HepG2 (cell line): ENCODE data around the gene S100A9. TPM values are rescaled to one million over a fixed set of nuclear protein-coding genes. Genes with fewer than 3 reads are reported as not detected.

ENCODE experiments used
- ATAC-seq: fragments of 200-7000 bp; cut with Tn5 transposase; 3 replicates; pipeline ENCODE4 v1.9.1; 2020; ENCODE audit warnings: mild to moderate bottlenecking, moderate library complexity
- BruUV-seq: library from RNA; stranded (reverse); fragments of 400-500 nt; replicated peaks from 2 replicates; lab custom pipeline; 2021; lab: Mats Ljungman, UMichigan
- CTCF ChIA-PET: fragments of 300-600 bp; formaldehyde crosslinking; extraction: SDS; loops from one replicate; lab custom pipeline; 2021; ENCODE audit warnings: low total read pairs, inconsistent platforms, low intra/inter-chr PET ratio; lab: Yijun Ruan, JAX
- POLR2A ChIA-PET: fragments of 350-600 bp; sonication (Branson Sonifier 250); formaldehyde crosslinking; loops from one replicate; lab custom pipeline; 2020; ENCODE audit warnings: antibody characterized with exemption, inconsistent platforms; lab: Yijun Ruan, JAX
- DNase-seq: peaks from one replicate; pipeline ENCODE4 v3.0.0-alpha.2; 2015; ENCODE audit warnings: low spot score
- FAIRE-seq: peaks from 3 replicates; lab custom pipeline; 2011; peaks lifted over from hg19 to GRCh38; lab: Jason Lieb, UNC
- H2AFZ ChIP-seq: one replicate; pipeline ENCODE4 v1.6.1; 2011; ENCODE audit warnings: low read length, inconsistent platforms
- H3K27ac ChIP-seq: fragments of 300-600 bp; 3 replicates; pipeline ENCODE4 v1.8.0; 2011; ENCODE audit warnings: mixed run types, mild to moderate bottlenecking, mixed read lengths, low read length, inconsistent platforms; ENCODE audit not compliant: insufficient read depth; ENCODE audit errors: extremely low read length
- H3K27me3 ChIP-seq, 2 experiments: fragments of 200-600 bp in 1 of 2; 2 replicates in 1 of 2; 3 replicates in 1 of 2; pipeline versions ENCODE4 v1.6.0 to v1.8.0; 2011; ENCODE audit warnings: low read length in 2 of 2, mild to moderate bottlenecking in 2 of 2, moderate library complexity in 2 of 2, inconsistent platforms in 1 of 2; ENCODE audit not compliant: insufficient read depth in 2 of 2, control insufficient read depth in 1 of 2
- H3K36me3 ChIP-seq, 2 experiments: fragments of 200-600 bp in 1 of 2; replicated peaks in 1 of 2; 2 replicates in 1 of 2; 3 replicates in 1 of 2; pipeline versions ENCODE4 v1.5.1 to v1.8.0; 2011; ENCODE audit warnings: low read length in 2 of 2, inconsistent platforms in 1 of 2; ENCODE audit not compliant: insufficient read depth in 2 of 2, control insufficient read depth in 1 of 2
- H3K4me1 ChIP-seq: 2 replicates; pipeline ENCODE4 v1.5.1; 2012; ENCODE audit warnings: low read length, inconsistent platforms; ENCODE audit not compliant: insufficient read depth
- H3K4me2 ChIP-seq: 2 replicates; pipeline ENCODE4 v1.6.0; 2011; ENCODE audit warnings: low read depth, low read length, inconsistent platforms
- H3K4me3 ChIP-seq, 3 experiments: fragments of 200-600 bp in 1 of 3; sonication (generic), shearing (Covaris generic) in 1 of 3; replicated peaks in 1 of 3; 2 replicates each; pipeline ENCODE4 v1.5.1; 2011 to 2016; ENCODE audit warnings: low read length in 3 of 3, inconsistent platforms in 2 of 3, low read depth in 2 of 3, mild to moderate bottlenecking in 2 of 3, control low read depth in 1 of 3, mixed read lengths in 1 of 3; ENCODE audit not compliant: insufficient read depth in 1 of 3
- H3K79me2 ChIP-seq: one replicate; pipeline ENCODE4 v1.6.1; 2011; ENCODE audit warnings: low read length, inconsistent platforms; ENCODE audit not compliant: insufficient read depth
- H3K9ac ChIP-seq: 2 replicates; pipeline ENCODE4 v1.6.0; 2011; ENCODE audit warnings: mild to moderate bottlenecking, low read depth, low read length, inconsistent platforms; ENCODE audit not compliant: insufficient read depth
- H3K9me3 ChIP-seq: 2 replicates; pipeline ENCODE4 v1.5.1; 2012; ENCODE audit warnings: mild to moderate bottlenecking, low read length
- H4K20me1 ChIP-seq: 2 replicates; pipeline ENCODE4 v1.6.0; 2011; ENCODE audit warnings: inconsistent platforms, mild to moderate bottlenecking, low read length, moderate library complexity; ENCODE audit not compliant: insufficient read depth
- AHR ChIP-seq: IDR thresholded peaks from 2 replicates; pipeline ENCODE4 v1.6.1; 2018; ENCODE audit warnings: missing genetic modification reagents, missing compliant biosample characterization
- ARNT ChIP-seq: fragments of 450-650 bp; IDR thresholded peaks from 2 replicates; pipeline ENCODE4 v1.6.1; 2017
- CEBPG ChIP-seq: IDR thresholded peaks from 2 replicates; pipeline ENCODE4 v1.6.1; 2016
- FOXA3 ChIP-seq: IDR thresholded peaks from 2 replicates; pipeline ENCODE4 v1.6.1; 2016; ENCODE audit warnings: missing genetic modification reagents, missing compliant biosample characterization
- KDM5A ChIP-seq: fragments of 200-600 bp; sonication (generic); IDR thresholded peaks from 2 replicates; pipeline ENCODE4 v1.7.0; 2018; ENCODE audit warnings: antibody characterized with exemption, mild to moderate bottlenecking, low read length, borderline replicate concordance
- PHF8 ChIP-seq: sonication (generic); formaldehyde crosslinking; IDR thresholded peaks from 2 replicates; pipeline ENCODE4 v1.5.0; 2020; ENCODE audit warnings: missing genetic modification reagents
- POGZ ChIP-seq: sonication (generic); formaldehyde crosslinking; IDR thresholded peaks from 2 replicates; pipeline ENCODE4 v1.4.0; 2020; ENCODE audit warnings: mild to moderate bottlenecking, missing genetic modification reagents
- PRPF4 ChIP-seq: fragments of 200-400 bp; formaldehyde crosslinking; IDR thresholded peaks from 2 replicates; pipeline ENCODE4 v1.6.1; 2016; ENCODE audit warnings: low read length, low read depth; ENCODE audit not compliant: poor library complexity, severe bottlenecking
- RFX5 ChIP-seq: IDR thresholded peaks from 2 replicates; pipeline ENCODE4 v1.6.1; 2011; ENCODE audit warnings: low read depth, low read length, improper control_type of control experiment
- SETDB1 ChIP-seq: sonication (generic); formaldehyde crosslinking; IDR thresholded peaks from 2 replicates; pipeline ENCODE4 v1.5.1; 2020; ENCODE audit warnings: missing genetic modification reagents, mild to moderate bottlenecking, borderline replicate concordance
- SOX5 ChIP-seq: IDR thresholded peaks from 2 replicates; pipeline ENCODE4 v1.6.1; 2016; ENCODE audit warnings: borderline replicate concordance
- ZBTB7A ChIP-seq: sonication (generic); formaldehyde crosslinking; IDR thresholded peaks from 2 replicates; pipeline ENCODE4 v1.8.0; 2022; ENCODE audit warnings: mild to moderate bottlenecking, missing genetic modification reagents
- ZNF768 ChIP-seq: sonication (generic); formaldehyde crosslinking; IDR thresholded peaks from 2 replicates; pipeline ENCODE4 v1.4.0; 2020; ENCODE audit warnings: missing genetic modification reagents
- WGBS: methylation state at CpG from one replicate; pipeline ENCODE4 v1.1.6; 2017; ENCODE audit warnings: low lambda C conversion rate; 5-methylcytosine and 5-hydroxymethylcytosine counted together
- in situ Hi-C: cut with HindIII; loops from 2 replicates; pipeline ENCODE4 v1.10.0; 2017; ENCODE audit warnings: low pct_unique_long_range_greater_than_20kb; ENCODE audit not compliant: extremely low pct_ligation_motif_present
- intact Hi-C: fragments of 100-400 bp; cut with micrococcal nuclease; formaldehyde crosslinking; loops from one replicate; pipeline ENCODE4 v1.10.0; 2022; ENCODE audit not compliant: unreplicated experiment
- polyA plus RNA-seq, 8 experiments: library from polyadenylated mRNA; depleted of rRNA in 3 of 8; stranded (reverse) in 7 of 8; unstranded in 1 of 8; fragments of >200 nt; fragmentation: Illumina TruSeq in 4 of 8; extraction: Trizol in 4 of 8; gene quantifications; 2 replicates each; pipeline versions ENCODE4 v1.2.1 to v1.2.3, GENCODE V29; 2011 to 2016; ENCODE audit warnings: low read depth in 4 of 8, missing spikeins in 1 of 8, mixed read lengths in 1 of 8; ENCODE audit not compliant: insufficient read depth in 1 of 8
- total RNA-seq, 5 experiments: library from RNA; depleted of rRNA; stranded (reverse); fragments of >200 nt; fragmentation: Illumina TruSeq; extraction: Trizol; gene quantifications; 2 replicates each; pipeline ENCODE4 v1.2.3, GENCODE V29; 2016; ENCODE audit warnings: low read depth in 1 of 5
- TF ChIP-seq, protein P1 (sequence below): sonication (generic); formaldehyde crosslinking; IDR thresholded peaks from 2 replicates; pipeline ENCODE4 v1.4.0; 2020; ENCODE audit warnings: mild to moderate bottlenecking, missing genetic modification reagents

The S100A9 gene
- total and polyA plus RNA-seq, 2 of the 13 experiments (the other 11 are each of a cell fraction or from before 2014, with no cell fraction given), result 0.31 to 0.69 TPM

- Histone ChIP-seq H3K9ac (no peak overlapping the region), H3K27ac (no peak overlapping the region), H3K79me2 (no peaks in the 10 kb centered on the region), H3K9me3 (no peaks in the 10 kb centered on the region), H3K4me2 (no peak overlapping the region), H3K36me3 (no peaks in the 10 kb centered on the region), H3K27me3 (no peaks in the 10 kb centered on the region; a peak in 2 of 5 replicates), H3K4me1 (no peaks in the 10 kb centered on the region), H4K20me1 (no peaks in the 10 kb centered on the region), H3K4me3 (no peak overlapping the region), H2AFZ (no peak overlapping the region)
- ATAC-seq, result no peak
- in situ Hi-C loops, result no loop called here
- no peak for FAIRE-seq
- ChIA-PET POLR2A (no interaction called here), CTCF (no interaction called here)
- no peak for TF ChIP-seq SOX5 (CRISPR knock-in tag)
- TF ChIP-seq PHF8 (CRISPR knock-in tag), result no peak
- TF ChIP-seq PRPF4, result no peak
- no peak for TF ChIP-seq CEBPG
- no peak for TF ChIP-seq ARNT
- TF ChIP-seq FOXA3 (CRISPR knock-in tag), result no peak
- no peak for TF ChIP-seq RFX5
- BruUV-seq, result no TSS peak
- no peak for DNase-seq
- 35% methylated on average over 4 of the region's 4 CpGs for WGBS
- intact Hi-C loops, result no loop called here
Measured at GRCh38 chr1:153387001-153387400, 29.3 kb downstream of the S100A9 start.

- no peaks in the 10 kb centered on the region for H3K9me3 ChIP-seq
- ATAC-seq, result no peak
- no peak overlapping the region for H3K27ac ChIP-seq
- TF ChIP-seq AHR (CRISPR knock-in tag) (no peak), POGZ (CRISPR knock-in tag) (no peak), KDM5A (no peak), ZNF768 (CRISPR knock-in tag) (no peak), SETDB1 (CRISPR knock-in tag) (no peak), ZBTB7A (CRISPR knock-in tag) (no peak)
- TF ChIP-seq, protein P1, sequence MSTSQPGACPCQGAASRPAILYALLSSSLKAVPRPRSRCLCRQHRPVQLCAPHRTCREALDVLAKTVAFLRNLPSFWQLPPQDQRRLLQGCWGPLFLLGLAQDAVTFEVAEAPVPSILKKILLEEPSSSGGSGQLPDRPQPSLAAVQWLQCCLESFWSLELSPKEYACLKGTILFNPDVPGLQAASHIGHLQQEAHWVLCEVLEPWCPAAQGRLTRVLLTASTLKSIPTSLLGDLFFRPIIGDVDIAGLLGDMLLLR (CRISPR knock-in tag), result no peak
- no peak overlapping the region for H3K4me2 ChIP-seq
- H4K20me1 ChIP-seq, result no peaks in the 10 kb centered on the region
- no peak for FAIRE-seq
- BruUV-seq, result no TSS peak
- H3K27me3 ChIP-seq, result no peaks in the 10 kb centered on the region; a peak in 2 of 5 replicates
- H3K4me1 ChIP-seq, result no peaks in the 10 kb centered on the region
- H2AFZ ChIP-seq, result no peak overlapping the region
- ChIA-PET POLR2A (no interaction called here), CTCF (no interaction called here)
- DNase-seq, result no peak
- no peaks in the 10 kb centered on the region for H3K36me3 ChIP-seq
- in situ Hi-C loops (no loop called here), intact Hi-C loops (no loop called here)
- WGBS, result 8% methylated on average over 4 of the region's 4 CpGs
- H3K9ac ChIP-seq, result no peak overlapping the region
- no peaks in the 10 kb centered on the region for H3K79me2 ChIP-seq
- H3K4me3 ChIP-seq, result no peak overlapping the region
Measured at GRCh38 chr1:153387785-153388184, 30.1 kb downstream of the S100A9 start.
